Stimulated activated CD4-positive, alpha-beta T cell treated with anti-CD3 and anti-CD28 coated beads, Interleukin-1b, Interleukin-23, amount 100 ng/mL, for 4 hours (primary cell): ENCODE measurements around the gene ANKEF1.

Experiments used
- DNase-seq, 2 donors: peaks; one replicate each; pipeline ENCODE4 v3.0.0-alpha.2; 2020; ENCODE audit warnings: low read depth in 2 of 2

ANKEF1 gene

GRCh38 chr20:10080574-10080973, 45.8 kb downstream of the ANKEF1 start:
- DNase-seq = no peak

- no peak for DNase-seq
Measured at GRCh38 chr20:10089871-10090587, 55.2 kb downstream of the ANKEF1 start.

DNA sequence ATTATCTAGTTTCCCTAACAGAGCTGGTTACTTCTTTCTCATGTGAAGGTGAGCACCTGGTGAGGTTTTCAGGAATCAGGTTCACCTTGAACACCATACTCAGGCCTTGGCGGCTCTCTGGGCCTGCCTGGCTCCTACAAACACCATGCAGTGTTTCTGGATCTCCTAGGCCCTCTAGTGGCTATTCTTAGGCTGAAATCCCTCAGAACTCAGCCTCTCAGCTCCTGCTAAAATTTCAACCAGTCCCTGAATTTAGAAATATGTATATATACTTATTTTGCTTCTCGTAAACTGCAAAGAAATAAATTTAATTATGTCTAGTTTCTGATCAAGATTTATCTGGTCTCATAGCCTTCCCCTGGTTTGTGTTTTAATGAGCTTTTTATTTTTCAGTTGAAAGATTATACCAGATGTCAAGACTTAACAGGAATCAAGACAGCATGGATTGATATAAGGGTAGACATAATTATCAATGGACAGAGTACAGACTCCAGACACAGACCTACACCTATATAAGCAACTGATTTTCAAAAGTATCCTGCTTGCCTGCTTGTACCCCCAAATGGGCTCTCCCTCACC, 55.9 kb downstream of the ANKEF1 start:
- DNase-seq = peak; percentile 1 to 7

- DNase-seq = no peak
Measured at GRCh38 chr20:10093087-10093591, 58.4 kb downstream of the ANKEF1 start.

DNA sequence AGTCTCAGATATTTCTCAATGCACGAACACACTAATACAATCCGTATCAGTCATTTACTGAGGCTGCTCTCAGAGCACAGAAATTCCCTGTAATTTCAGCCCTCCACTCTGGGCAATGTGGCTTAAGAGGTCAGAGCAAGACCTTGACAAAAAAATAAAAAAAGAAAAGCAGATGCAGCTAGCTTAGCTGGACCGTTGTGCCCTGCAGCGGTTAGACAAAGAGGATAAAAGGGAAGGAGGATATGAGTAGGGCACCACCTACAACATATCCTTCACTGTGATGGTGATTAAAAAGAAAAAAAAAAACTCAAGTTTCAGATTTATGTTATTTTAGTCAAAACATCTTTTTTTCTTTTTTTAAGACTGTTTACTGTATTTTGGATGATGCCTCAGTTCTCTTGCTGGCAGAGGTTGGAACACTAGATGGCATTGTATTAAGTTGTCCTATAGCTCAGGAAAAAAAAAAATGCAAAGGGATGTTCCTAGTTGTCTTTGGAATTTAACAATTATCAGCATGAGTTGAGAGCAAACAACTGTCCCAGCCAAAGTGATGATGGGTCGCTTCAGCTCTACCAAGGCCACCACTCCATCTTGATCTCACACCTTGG, 59.9 kb downstream of the ANKEF1 start:
- no peak for DNase-seq

DNA sequence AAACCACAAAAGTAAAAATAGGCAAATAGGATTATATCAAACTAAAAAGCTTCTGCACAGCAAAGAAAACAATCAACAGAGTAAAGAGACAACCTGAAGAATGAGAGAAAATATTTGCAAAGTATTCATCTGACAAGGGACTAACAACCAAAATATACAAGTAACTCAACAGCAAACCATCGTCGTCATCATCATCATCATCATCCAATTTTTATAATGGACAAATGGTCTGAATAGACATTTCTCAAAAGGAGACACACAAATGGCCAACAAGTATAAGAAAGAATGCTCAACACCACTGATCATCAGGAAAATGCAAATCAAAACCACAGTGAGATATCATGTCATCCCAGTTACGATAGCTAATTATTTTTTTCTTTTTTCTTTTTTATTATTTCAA, 62.0 kb downstream of the ANKEF1 start:
- DNase-seq = no peak

GRCh38 chr20:10105046-10105445, 70.3 kb downstream of the ANKEF1 start:
- no peak for DNase-seq
